Mesothelial cell of epicardium (in vitro differentiated cells): ENCODE data around the gene ALAS2. TPM values are rescaled to one million over a fixed set of nuclear protein-coding genes. Genes with fewer than 3 reads are reported as not detected.
A peak's percentile ranks its signal among the peaks of the same experiment; 100 is the strongest.

Experiments
- DNase-seq, 2 experiments: peaks; one replicate each; pipeline ENCODE4 v3.0.0; 2021; ENCODE audit warnings: low spot score in 2 of 2; ENCODE audit not compliant: unreplicated experiment in 2 of 2
- H3K27ac Mint-ChIP-seq: 2 replicates; pipeline ENCODE4 v1.8.0; 2021; ENCODE audit warnings: mixed read lengths
- H3K27me3 Mint-ChIP-seq: 2 replicates; pipeline ENCODE4 v1.8.0; 2021; ENCODE audit warnings: low read depth, mixed read lengths
- H3K36me3 Mint-ChIP-seq: 2 replicates; pipeline ENCODE4 v1.8.0; 2021; ENCODE audit warnings: mixed read lengths
- H3K4me1 Mint-ChIP-seq: 2 replicates; pipeline ENCODE4 v1.8.0; 2021; ENCODE audit warnings: mixed read lengths
- H3K4me3 Mint-ChIP-seq: 2 replicates; pipeline ENCODE4 v1.8.0; 2021; ENCODE audit warnings: mild to moderate bottlenecking, moderate library complexity, mixed read lengths
- H3K9me3 Mint-ChIP-seq: 2 replicates; pipeline ENCODE4 v1.8.0; 2021; ENCODE audit warnings: mixed read lengths
- total RNA-seq: library from RNA; stranded (reverse); gene quantifications from 3 replicates; pipeline ENCODE4 v1.2.1, GENCODE V29; 2021
- TF ChIP-seq, protein P1 (sequence below): fragments of 200-600 bp; sonication (generic); IDR thresholded peaks from one replicate; pipeline ENCODE4 v1.5.0; 2021; ENCODE audit warnings: antibody characterized with exemption; ENCODE audit not compliant: unreplicated experiment

The ALAS2 gene
- total RNA-seq, 1 donor from 2014 or later: not detected

DNA sequence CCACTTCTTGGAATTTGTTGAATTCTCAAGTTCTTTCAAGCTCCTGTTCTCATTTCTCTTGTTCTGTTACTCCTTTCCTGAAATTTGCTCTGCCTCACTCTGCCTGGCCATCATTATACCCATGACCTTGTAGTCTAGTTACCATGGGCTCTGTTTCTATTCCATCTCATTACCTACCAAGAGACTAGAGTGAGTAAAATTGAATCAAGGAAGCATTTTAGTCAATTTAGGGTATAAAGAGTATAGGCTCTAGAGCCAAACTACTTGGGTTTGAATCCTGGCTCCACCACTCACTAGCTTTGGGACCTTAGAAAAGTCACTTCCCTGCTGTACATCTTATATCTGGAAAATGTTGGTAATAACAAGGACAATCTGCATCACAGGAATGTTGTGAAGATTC is 2.2 kb downstream of the ALAS2 start:
- Mint-ChIP-seq H3K36me3 (no peaks in the 10 kb centered on the region), H3K4me3 (no peak overlapping the region), H3K9me3 (peaks cover 23% of the 10 kb centered on the region), H3K27ac (no peak overlapping the region), H3K4me1 (no peaks in the 10 kb centered on the region), H3K27me3 (no peaks in the 10 kb centered on the region)
- no peak for DNase-seq
- TF ChIP-seq, protein P1, sequence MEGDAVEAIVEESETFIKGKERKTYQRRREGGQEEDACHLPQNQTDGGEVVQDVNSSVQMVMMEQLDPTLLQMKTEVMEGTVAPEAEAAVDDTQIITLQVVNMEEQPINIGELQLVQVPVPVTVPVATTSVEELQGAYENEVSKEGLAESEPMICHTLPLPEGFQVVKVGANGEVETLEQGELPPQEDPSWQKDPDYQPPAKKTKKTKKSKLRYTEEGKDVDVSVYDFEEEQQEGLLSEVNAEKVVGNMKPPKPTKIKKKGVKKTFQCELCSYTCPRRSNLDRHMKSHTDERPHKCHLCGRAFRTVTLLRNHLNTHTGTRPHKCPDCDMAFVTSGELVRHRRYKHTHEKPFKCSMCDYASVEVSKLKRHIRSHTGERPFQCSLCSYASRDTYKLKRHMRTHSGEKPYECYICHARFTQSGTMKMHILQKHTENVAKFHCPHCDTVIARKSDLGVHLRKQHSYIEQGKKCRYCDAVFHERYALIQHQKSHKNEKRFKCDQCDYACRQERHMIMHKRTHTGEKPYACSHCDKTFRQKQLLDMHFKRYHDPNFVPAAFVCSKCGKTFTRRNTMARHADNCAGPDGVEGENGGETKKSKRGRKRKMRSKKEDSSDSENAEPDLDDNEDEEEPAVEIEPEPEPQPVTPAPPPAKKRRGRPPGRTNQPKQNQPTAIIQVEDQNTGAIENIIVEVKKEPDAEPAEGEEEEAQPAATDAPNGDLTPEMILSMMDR: no peak

DNA sequence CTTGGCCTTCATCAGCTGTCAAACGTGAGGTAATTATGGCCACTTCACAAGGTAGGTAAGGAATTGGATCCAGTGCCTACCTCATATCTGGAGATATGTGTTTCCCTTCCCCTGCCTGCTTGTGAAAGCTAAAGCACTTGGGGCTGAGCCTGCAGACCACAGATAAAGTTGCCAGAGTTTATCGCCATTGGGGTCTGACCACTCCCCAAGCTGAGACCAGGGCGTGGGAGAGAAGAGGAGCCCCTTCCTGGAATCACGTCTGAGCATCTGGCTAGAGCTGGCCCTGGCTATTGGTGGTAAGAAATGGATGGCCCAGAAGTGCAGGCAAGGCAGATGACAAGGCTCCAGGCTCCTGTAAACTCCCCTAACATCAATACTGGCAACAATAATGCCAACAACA is 2.7 kb downstream of the ALAS2 start:
- no peak for DNase-seq
- Mint-ChIP-seq H3K27ac (no peak overlapping the region), H3K4me1 (no peaks in the 10 kb centered on the region), H3K4me3 (no peak overlapping the region), H3K36me3 (no peaks in the 10 kb centered on the region), H3K27me3 (no peaks in the 10 kb centered on the region), H3K9me3 (peaks cover 23% of the 10 kb centered on the region)
- TF ChIP-seq, protein P1: no peak

DNA sequence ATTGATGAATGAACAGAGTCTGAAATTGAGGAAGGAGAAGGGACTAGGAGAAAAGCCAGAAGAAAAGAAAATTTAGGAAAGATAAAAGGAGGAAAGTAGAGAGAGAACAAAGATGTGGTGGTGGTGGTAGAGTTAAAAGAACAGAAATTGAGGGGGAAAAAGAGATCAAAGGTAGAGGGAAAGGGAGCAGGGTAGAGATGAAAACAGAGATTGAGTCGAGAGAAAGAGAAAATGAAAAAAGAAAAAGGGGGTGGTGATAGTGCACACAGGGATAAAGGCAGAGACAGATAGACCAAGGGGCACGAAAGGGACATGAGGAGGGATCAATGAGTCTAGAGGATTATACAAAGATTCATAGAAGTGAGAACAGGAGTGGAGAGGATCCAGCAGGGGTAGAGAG is 3.9 kb downstream of the ALAS2 start:
- H3K9me3 Mint-ChIP-seq: peaks cover 23% of the 10 kb centered on the region
- DNase-seq: no peak
- H3K27ac Mint-ChIP-seq: no peak overlapping the region
- H3K4me3 Mint-ChIP-seq: no peak overlapping the region
- no peaks in the 10 kb centered on the region for H3K36me3 Mint-ChIP-seq
- TF ChIP-seq, protein P1: no peak
- H3K4me1 Mint-ChIP-seq: no peaks in the 10 kb centered on the region
- no peaks in the 10 kb centered on the region for H3K27me3 Mint-ChIP-seq

DNA sequence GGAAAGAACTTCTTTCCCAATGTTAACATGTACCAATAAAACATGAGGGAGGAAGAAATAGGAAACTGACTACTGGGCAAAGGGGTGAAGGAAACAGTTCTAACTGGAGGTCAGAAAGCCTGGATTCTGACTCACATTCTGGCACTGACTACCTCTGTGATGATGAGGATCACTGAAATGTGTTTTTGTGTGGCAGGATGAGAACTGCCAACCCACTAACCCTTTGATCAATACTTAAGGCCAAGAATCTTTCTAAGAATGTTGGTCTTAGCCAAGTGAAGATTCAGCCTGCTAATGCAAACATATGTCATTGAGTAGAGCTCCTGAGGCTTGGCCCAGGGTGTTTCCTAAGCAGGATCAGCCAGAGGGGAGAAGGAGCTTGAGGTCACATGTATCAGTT is 4.6 kb downstream of the ALAS2 start:
- H3K27ac Mint-ChIP-seq: no peak overlapping the region
- no peaks in the 10 kb centered on the region for H3K36me3 Mint-ChIP-seq
- no peak for DNase-seq
- H3K27me3 Mint-ChIP-seq: no peaks in the 10 kb centered on the region
- TF ChIP-seq, protein P1: no peak
- H3K4me3 Mint-ChIP-seq: no peak overlapping the region
- H3K9me3 Mint-ChIP-seq: peaks cover 22% of the 10 kb centered on the region
- no peaks in the 10 kb centered on the region for H3K4me1 Mint-ChIP-seq

DNA sequence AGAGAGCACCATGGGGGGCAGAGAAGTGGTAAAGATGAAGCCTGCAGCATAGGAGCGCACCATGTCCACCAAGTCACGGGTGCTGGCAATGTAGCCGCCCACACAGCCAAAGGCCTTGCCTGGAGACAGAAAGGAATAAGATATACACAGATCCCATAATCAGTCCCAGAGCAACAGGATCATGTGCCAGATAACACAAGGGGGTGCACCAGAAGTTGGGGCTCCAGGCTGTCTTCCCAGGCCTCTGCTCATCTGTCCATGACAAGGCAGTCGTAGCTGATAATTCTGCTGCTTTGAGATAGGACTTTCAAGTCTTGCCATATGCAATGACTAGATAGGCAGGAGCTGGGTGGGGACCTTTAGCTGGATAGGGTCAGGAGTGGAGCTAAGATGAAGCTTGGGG is 15.9 kb downstream of the ALAS2 start:
- H3K9me3 Mint-ChIP-seq: peaks cover 5% of the 10 kb centered on the region
- H3K4me1 Mint-ChIP-seq: peaks cover under 1% of the 10 kb centered on the region
- H3K4me3 Mint-ChIP-seq: no peak overlapping the region
- DNase-seq: no peak
- H3K36me3 Mint-ChIP-seq: no peaks in the 10 kb centered on the region
- H3K27me3 Mint-ChIP-seq: no peaks in the 10 kb centered on the region
- TF ChIP-seq, protein P1: no peak
- H3K27ac Mint-ChIP-seq: no peak overlapping the region

DNA sequence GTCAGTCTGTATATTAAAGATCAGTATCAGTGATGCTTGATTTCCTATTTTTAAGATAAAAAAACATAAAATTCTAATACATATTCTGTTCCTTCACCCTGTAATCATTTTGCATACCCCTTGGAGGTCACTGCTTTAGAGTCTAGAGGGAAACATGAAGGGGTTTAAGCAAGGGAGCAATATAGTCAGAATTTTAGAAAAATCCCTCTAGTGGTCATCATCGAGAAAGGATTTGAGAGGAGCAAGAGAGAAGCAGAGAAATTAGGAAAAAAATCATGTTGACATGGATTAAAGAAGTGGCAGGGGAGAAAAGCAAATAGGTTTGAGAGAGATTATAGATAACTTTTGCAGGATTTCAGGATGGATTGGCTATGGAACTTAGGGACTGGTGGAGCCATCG is 19.5 kb downstream of the ALAS2 start:
- TF ChIP-seq, protein P1: peak; percentile 65
- H3K4me1 Mint-ChIP-seq: peaks cover 17% of the 10 kb centered on the region
- H3K4me3 Mint-ChIP-seq: no peak overlapping the region
- H3K9me3 Mint-ChIP-seq: peaks cover 8% of the 10 kb centered on the region
- H3K36me3 Mint-ChIP-seq: peaks cover 4% of the 10 kb centered on the region
- no peak overlapping the region for H3K27ac Mint-ChIP-seq
- no peaks in the 10 kb centered on the region for H3K27me3 Mint-ChIP-seq
- no peak for DNase-seq
